Measurements from ENCODE around the gene DPY19L3.
"Not testable (repeated sequence)": the region's sequence is repeated elsewhere in the genome, so short reads cannot be mapped to it uniquely, and the experiment has no call there.

DNA sequence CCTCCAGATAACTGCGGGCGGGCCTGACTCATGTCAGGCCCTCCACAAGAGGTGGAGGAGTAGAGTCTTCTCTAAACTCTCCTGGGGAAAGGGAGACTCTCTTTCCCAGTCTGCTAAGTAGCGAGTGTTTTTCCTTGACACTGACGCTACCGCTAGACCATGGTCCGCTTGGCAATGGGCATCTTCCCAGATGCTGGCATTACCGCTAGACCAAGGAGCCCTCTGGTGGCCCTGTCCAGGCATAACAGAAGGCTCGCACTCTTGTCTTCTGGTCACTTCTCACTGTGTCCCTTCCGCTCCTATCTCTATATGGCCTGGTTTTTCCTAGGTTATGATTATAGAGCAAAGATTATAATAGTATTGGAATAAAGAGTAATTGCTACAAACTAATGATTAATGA is 28.5 kb upstream of the DPY19L3 start:
- TF ChIP-seq POLR2A (IDR thresholded peaks at IDR 0.05); POLR2AphosphoS5 (IDR thresholded peaks at IDR 0.05; ENCODE audit: insufficient read depth in 1 of 2, low read depth in 1 of 2): not testable (repeated sequence)
- TF ChIP-seq, protein P1, sequence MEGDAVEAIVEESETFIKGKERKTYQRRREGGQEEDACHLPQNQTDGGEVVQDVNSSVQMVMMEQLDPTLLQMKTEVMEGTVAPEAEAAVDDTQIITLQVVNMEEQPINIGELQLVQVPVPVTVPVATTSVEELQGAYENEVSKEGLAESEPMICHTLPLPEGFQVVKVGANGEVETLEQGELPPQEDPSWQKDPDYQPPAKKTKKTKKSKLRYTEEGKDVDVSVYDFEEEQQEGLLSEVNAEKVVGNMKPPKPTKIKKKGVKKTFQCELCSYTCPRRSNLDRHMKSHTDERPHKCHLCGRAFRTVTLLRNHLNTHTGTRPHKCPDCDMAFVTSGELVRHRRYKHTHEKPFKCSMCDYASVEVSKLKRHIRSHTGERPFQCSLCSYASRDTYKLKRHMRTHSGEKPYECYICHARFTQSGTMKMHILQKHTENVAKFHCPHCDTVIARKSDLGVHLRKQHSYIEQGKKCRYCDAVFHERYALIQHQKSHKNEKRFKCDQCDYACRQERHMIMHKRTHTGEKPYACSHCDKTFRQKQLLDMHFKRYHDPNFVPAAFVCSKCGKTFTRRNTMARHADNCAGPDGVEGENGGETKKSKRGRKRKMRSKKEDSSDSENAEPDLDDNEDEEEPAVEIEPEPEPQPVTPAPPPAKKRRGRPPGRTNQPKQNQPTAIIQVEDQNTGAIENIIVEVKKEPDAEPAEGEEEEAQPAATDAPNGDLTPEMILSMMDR (IDR thresholded peaks at IDR 0.05) = not testable (repeated sequence)

All from vagina (tissue), 2 donors.